ENCODE measurements around the gene ZFHX3.

ZFHX3 gene

GRCh38 chr16:72840631-72841381 lies 207.1 kb downstream of the ZFHX3 start:
- no peak for DNase-seq

GRCh38 chr16:72838951-72839350 lies 209.0 kb downstream of the ZFHX3 start:
- no peak for DNase-seq

GRCh38 chr16:72838586-72838910 lies 209.4 kb downstream of the ZFHX3 start:
- no peak for DNase-seq

- no peak for DNase-seq
Observed at GRCh38 chr16:72837846-72838585, 209.9 kb downstream of the ZFHX3 start.

GRCh38 chr16:72836985-72837384 lies 210.9 kb downstream of the ZFHX3 start:
- DNase-seq, result no peak

GRCh38 chr16:72836181-72836580 lies 211.7 kb downstream of the ZFHX3 start:
- DNase-seq, result no peak

GRCh38 chr16:72835086-72835485 lies 212.8 kb downstream of the ZFHX3 start:
- no peak for DNase-seq

GRCh38 chr16:72834499-72834898 lies 213.4 kb downstream of the ZFHX3 start:
- no peak for DNase-seq

GRCh38 chr16:72833969-72834368 lies 214.0 kb downstream of the ZFHX3 start:
- DNase-seq, result no peak

GRCh38 chr16:72833482-72833881 lies 214.4 kb downstream of the ZFHX3 start:
- DNase-seq, result no peak

- DNase-seq, result peak; percentile 81
Observed at GRCh38 chr16:72832621-72833248, 215.2 kb downstream of the ZFHX3 start.

- no peak for DNase-seq
Observed at GRCh38 chr16:72829846-72830775, 217.8 kb downstream of the ZFHX3 start.

- DNase-seq, result no peak
Observed at GRCh38 chr16:72827866-72828265, 220.1 kb downstream of the ZFHX3 start.

GRCh38 chr16:72825912-72826621 lies 221.9 kb downstream of the ZFHX3 start:
- DNase-seq, result no peak

GRCh38 chr16:72824761-72825160 lies 223.2 kb downstream of the ZFHX3 start:
- no peak for DNase-seq

- DNase-seq, result no peak
Observed at GRCh38 chr16:72824027-72824426, 223.9 kb downstream of the ZFHX3 start.

- no peak for DNase-seq
Observed at GRCh38 chr16:72821185-72821950, 226.6 kb downstream of the ZFHX3 start.

GRCh38 chr16:72819345-72819744 lies 228.6 kb downstream of the ZFHX3 start:
- no peak for DNase-seq

GRCh38 chr16:72818236-72818845 lies 229.6 kb downstream of the ZFHX3 start:
- no peak for DNase-seq

GRCh38 chr16:72815348-72816318 lies 232.3 kb downstream of the ZFHX3 start:
- DNase-seq, result no peak
